NCI-H1417 (cell line): ENCODE results near the gene PRSS22.

ENCODE experiments used
- DNase-seq, 3 experiments: peaks; one replicate each; lab custom pipeline; 2025; lab: John Stamatoyannopoulos, UW

Gene PRSS22

GRCh38 chr16:2816751-2817339 is 41.1 kb downstream of the PRSS22 start, which contains the start of gene PRSS21:
Gene PRSS21, plus strand, starts transcription at chr16:2817237. Its CDS starts 32 bp downstream, at chr16:2817269.
- DNase-seq: no peak

DNA sequence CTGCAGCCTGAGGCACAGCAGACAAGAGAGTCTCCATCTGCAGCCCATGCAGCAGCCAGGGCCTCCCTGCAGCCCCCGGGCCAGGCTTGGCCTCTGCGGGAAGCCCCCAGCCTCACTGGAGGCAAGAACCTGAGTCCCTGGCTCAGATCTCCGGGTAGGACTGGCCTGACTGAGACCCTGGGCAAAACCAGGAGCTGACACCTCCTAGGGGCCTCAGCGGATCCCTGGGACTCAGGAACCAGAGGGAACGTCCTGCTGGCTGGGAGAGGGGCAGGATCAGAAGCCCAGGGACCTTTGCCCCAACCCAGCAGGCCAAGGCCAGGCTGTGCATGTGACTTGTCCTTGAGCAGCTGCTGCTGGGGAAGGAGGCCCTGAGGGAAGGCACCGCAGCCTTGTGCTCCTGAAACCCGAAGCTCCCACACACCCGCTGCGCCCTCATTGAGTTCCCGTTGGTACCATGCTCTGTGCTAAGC is 42.6 kb downstream of the PRSS22 start:
- no peak for DNase-seq

GRCh38 chr16:2814551-2815298 is 43.2 kb downstream of the PRSS22 start:
- DNase-seq: no peak

DNA sequence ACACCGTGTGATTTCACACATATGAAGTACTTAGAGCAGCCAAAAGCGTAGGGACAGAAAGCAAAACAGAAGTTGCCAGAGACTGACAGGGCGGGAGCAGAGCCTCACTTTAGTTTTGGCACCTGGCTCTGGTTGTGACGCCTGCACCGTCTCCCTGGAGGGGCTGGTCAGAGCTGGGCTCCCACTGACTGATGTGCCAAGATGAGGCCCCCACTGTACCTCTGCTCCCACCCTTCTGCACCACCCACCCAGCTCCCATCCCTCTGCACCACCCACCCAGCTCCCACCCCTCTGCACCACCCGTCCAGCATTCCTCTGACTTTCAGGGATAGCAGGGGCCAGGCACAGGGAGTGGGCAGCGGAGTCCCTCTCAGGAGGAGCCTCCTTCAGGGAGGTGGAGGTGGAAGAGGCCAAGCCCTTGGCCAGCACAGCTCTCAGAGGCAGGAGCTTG is 44.2 kb downstream of the PRSS22 start:
- DNase-seq: no peak

- DNase-seq: no peak
These were observed 46.1 kb downstream of the PRSS22 start for GRCh38 chr16:2811703-2812471.

DNA sequence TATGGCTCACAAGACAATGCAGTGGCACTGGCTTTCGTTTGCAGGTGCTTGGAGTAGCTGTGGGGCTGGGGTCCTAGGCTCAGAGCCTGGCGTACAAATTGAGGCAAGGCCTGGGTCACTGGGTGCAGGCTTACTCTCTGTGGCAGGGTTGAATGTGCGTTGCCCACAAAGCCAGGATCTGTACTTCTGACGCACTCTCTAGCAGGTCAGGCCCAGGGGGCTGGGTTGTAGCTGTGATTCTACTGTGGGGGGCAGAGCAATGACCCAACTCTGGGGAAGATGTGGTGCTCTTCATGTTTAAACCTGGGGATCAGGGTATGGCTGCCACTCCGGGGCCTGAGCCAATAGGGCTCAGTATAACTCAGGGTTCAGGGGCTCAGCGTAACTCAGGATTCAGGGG is 47.3 kb downstream of the PRSS22 start:
- DNase-seq: no peak

DNA sequence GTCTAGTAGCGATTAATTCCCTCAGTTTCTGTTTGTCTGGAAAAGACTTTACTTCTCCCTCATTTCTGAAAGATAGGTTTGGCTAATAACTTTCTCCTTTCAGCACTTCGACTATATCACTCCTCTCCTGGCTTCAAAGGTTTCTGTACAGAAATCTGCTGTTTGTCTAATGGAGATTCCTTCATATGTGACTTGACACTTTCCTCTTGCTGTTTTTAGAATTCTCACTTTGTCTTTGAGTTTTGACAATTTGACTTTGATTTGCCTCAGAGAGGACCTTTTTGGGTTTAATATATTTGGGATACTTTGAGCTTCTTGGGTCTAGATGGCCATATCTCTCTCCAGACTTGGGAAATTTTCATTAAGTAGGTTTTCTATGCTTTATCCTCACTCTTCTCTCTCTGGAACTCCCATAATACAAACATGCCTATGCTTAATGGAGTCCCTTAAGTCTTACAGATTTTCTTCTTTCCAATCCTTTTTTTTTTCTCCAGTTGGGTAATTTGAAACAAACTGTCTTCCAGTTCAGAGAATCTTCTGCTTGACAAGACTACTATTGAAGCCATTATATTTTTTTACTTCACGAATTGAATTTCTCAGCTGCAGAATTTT is 48.7 kb downstream of the PRSS22 start:
- no peak for DNase-seq

DNA sequence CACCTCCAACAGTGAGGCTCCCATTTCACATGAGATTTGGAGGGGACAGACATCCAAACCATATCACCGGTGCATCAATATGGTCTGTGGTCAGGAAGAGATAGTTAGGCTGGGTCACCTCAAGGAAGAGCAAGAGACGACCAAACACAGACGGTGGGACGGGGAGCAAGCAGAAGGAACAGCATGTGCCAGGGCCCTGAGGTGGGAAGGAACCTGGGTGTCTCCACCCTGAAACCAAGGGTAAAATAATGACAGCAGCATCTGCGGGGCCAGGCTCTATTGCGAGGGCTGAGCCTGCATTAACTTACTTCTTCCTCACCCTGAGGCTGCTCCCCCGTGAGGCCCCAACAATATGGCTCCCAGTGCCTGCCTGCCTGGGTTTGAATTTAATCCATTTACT is 49.8 kb downstream of the PRSS22 start:
- no peak for DNase-seq

DNA sequence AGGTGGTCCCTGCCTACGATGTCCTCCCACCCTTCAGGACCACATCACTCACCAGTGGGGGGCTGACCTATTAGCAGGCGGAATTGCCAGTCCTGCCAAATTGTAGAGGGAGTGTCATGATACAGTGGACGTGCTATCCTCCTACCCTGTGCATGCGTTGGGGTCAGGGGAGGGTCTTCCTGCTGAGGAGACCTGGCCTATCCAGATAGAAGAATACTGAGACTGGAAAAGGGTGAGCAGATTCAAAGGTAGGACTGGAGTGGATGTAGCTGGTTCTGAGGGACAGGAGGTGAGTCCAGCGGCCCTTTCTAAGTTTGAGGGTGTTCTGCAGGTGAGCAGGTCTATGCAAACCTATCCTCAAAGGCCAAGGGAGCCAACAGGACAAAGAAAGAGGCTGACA is 51.7 kb downstream of the PRSS22 start:
- no peak for DNase-seq

DNA sequence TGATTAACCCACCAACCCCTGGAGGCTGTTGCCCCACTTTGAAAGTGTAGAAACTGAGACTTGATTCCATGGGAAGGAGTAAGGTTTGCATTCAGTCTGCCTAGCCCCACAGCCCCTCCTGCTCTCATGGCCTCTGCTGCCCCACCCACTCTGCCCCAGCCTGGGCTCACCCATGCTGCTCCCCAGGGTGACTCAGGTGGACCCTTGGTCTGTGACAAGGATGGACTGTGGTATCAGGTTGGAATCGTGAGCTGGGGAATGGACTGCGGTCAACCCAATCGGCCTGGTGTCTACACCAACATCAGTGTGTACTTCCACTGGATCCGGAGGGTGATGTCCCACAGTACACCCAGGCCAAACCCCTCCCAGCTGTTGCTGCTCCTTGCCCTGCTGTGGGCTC is 53.2 kb downstream of the PRSS22 start:
- DNase-seq: no peak

- no peak for DNase-seq
These were observed 54.3 kb downstream of the PRSS22 start for GRCh38 chr16:2803545-2804195.
